Liver (tissue), 9 donors: ENCODE measurements around the gene PCSK6. TPM values are rescaled to one million over a fixed set of nuclear protein-coding genes. Genes with fewer than 3 reads are reported as not detected.

ENCODE experiments used
- DNase-seq: peaks from one replicate; pipeline ENCODE4 v3.0.0-alpha.2; 2017; ENCODE audit warnings: low spot score
- H3K27ac ChIP-seq, 2 donors: one replicate each; pipeline ENCODE4 v1.7.0; 2013; ENCODE audit warnings: inconsistent platforms in 2 of 2, low read length in 2 of 2, control low read depth in 1 of 2, low read depth in 1 of 2, mild to moderate bottlenecking in 1 of 2
- H3K27me3 ChIP-seq, 4 donors: one replicate each; pipeline versions ENCODE4 v1.6.1 to v1.7.0; 2013; ENCODE audit warnings: low read length in 3 of 4, inconsistent platforms in 1 of 4, mild to moderate bottlenecking in 1 of 4, moderate library complexity in 1 of 4; ENCODE audit not compliant: control insufficient read depth in 4 of 4, insufficient read depth in 4 of 4
- H3K36me3 ChIP-seq, 4 donors: one replicate each; pipeline versions ENCODE4 v1.6.1 to v1.7.0; 2013; ENCODE audit warnings: low read length in 3 of 4, mild to moderate bottlenecking in 3 of 4, low read depth in 1 of 4, moderate library complexity in 1 of 4; ENCODE audit not compliant: control insufficient read depth in 4 of 4, insufficient read depth in 3 of 4
- H3K4me1 ChIP-seq, 4 donors: one replicate each; pipeline versions ENCODE4 v1.6.1 to v1.7.0; 2013; ENCODE audit warnings: low read length in 3 of 4, mild to moderate bottlenecking in 3 of 4, moderate library complexity in 1 of 4; ENCODE audit not compliant: control insufficient read depth in 4 of 4, insufficient read depth in 4 of 4
- H3K4me3 ChIP-seq, 3 donors: one replicate each; pipeline versions ENCODE4 v1.6.1 to v1.7.0; 2013; ENCODE audit warnings: low read length in 3 of 3, control low read depth in 1 of 3, low read depth in 1 of 3, mild to moderate bottlenecking in 1 of 3
- H3K9ac ChIP-seq, 2 donors: one replicate each; pipeline ENCODE4 v1.7.0; 2013; ENCODE audit warnings: low read length in 2 of 2, mild to moderate bottlenecking in 2 of 2, moderate library complexity in 2 of 2, control low read depth in 1 of 2, low read depth in 1 of 2
- H3K9me3 ChIP-seq, 4 donors: one replicate each; pipeline versions ENCODE4 v1.6.1 to v1.7.0; 2013; ENCODE audit warnings: low read length in 3 of 4; ENCODE audit not compliant: control insufficient read depth in 4 of 4
- ATF3 ChIP-seq: IDR thresholded peaks from 2 replicates; pipeline ENCODE4 v1.6.1; 2016; ENCODE audit warnings: antibody characterized with exemption
- CTCF ChIP-seq: fragments of 150-350 bp; IDR thresholded peaks from 2 replicates; pipeline ENCODE4 v1.5.1; 2017; ENCODE audit warnings: improper control_type of control experiment, low read depth, low read length; ENCODE audit not compliant: missing input control
- FOXA1 ChIP-seq: IDR thresholded peaks from 2 replicates; pipeline ENCODE4 v1.6.1; 2016; ENCODE audit warnings: antibody characterized with exemption
- GABPA ChIP-seq, 2 donors: IDR thresholded peaks in 1 of 2; conservative IDR thresholded peaks in 1 of 2; 2 replicates each; pipeline ENCODE4 v1.6.1; 2016; ENCODE audit warnings: antibody characterized with exemption in 2 of 2, mild to moderate bottlenecking in 1 of 2, moderate library complexity in 1 of 2
- HNF4A ChIP-seq, 2 donors: conservative IDR thresholded peaks; 2 replicates each; pipeline ENCODE4 v1.6.1; 2016; ENCODE audit warnings: antibody characterized with exemption in 2 of 2, mild to moderate bottlenecking in 2 of 2
- JUND ChIP-seq, 2 donors: IDR thresholded peaks; 2 replicates each; pipeline ENCODE4 v1.6.1; 2016; ENCODE audit warnings: antibody characterized with exemption in 2 of 2
- RAD21 ChIP-seq, 2 donors: IDR thresholded peaks; 2 replicates each; pipeline ENCODE4 v1.6.1; 2016; ENCODE audit warnings: antibody characterized with exemption in 2 of 2, mild to moderate bottlenecking in 2 of 2
- REST ChIP-seq: IDR thresholded peaks from 2 replicates; pipeline ENCODE4 v1.6.1; 2016; ENCODE audit warnings: antibody characterized with exemption, mild to moderate bottlenecking
- SP1 ChIP-seq: IDR thresholded peaks from 2 replicates; pipeline ENCODE4 v1.6.1; 2018; ENCODE audit warnings: antibody characterized with exemption, mild to moderate bottlenecking
- ZBTB33 ChIP-seq: IDR thresholded peaks from 2 replicates; pipeline ENCODE4 v1.6.1; 2016; ENCODE audit warnings: antibody characterized with exemption
- WGBS: extraction: QIAGEN DNeasy Blood & Tissue Kit; methylation state at CpG from one replicate; pipeline ENCODE4 v1.1.7; 2013; 5-methylcytosine and 5-hydroxymethylcytosine counted together
- polyA plus RNA-seq, 2 donors: library from polyadenylated mRNA; stranded (reverse) in 1 of 2; unstranded in 1 of 2; fragments of 200-250 nt in 1 of 2; fragments of >200 nt in 1 of 2; fragmentation: Nextera tagmentation in 1 of 2; extraction: Ambion mirVana in 1 of 2; gene quantifications; one replicate each; pipeline versions ENCODE4 v1.2.1 to v1.2.3, GENCODE V29; 2013 to 2015
- total RNA-seq, 2 donors: library from RNA; depleted of rRNA; stranded (reverse); fragments of >200 nt; gene quantifications; one replicate each; pipeline ENCODE4 v1.2.3, GENCODE V29; 2014
- donor health status: healthy.
- donor health status: healthy.
- donor health status: healthy.
- donor health status: healthy.
- donor health status: healthy.

Gene PCSK6
- total and polyA plus RNA-seq, 4 donors: 94.8 to 398 (median 168) TPM

DNA sequence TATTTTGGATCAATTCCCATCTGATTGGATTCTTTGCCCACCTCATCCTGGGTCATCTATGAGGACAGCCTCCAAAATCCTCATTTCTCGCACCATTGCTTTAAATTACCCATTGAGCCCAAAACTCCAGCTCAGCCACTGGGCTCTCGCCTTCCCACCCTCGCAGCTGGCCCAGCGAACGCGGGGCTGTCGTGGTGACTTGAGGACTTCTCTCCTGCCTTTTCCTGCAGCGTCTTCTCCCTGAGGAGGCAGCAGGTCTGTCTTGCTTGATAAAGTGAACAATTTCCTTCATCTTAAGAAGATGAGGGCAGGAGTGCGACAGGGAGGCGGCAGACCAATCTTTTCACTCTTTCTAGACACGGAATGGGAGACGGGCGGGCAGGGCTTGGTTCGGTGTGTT is 161.5 kb downstream of the PCSK6 start:
- Histone ChIP-seq H3K9ac (no peak overlapping the region), H3K4me3 (no peak overlapping the region), H3K9me3 (no peaks in the 10 kb centered on the region), H3K36me3 (peaks cover 3 to 58% (median 31%) of the 10 kb centered on the region in 4 donors), H3K27me3 (no peaks in the 10 kb centered on the region), H3K4me1 (peaks cover 2 to 32% (median 18%) of the 10 kb centered on the region in 4 donors), H3K27ac (no peak overlapping the region)
- no peak for TF ChIP-seq RAD21 (IDR thresholded peaks at IDR 0.05)
- TF ChIP-seq GABPA (IDR thresholded peaks at IDR 0.05 in 1 of 2, conservative IDR thresholded peaks at IDR 0.05 in 1 of 2): no peak
- WGBS: 94% methylated on average over 14 of the region's 14 CpGs
- DNase-seq: no peak

- no peaks in the 10 kb centered on the region for H3K9me3 ChIP-seq
- H3K36me3 ChIP-seq: peaks cover 5 to 63% (median 33%) of the 10 kb centered on the region in 4 donors
- WGBS: 86% methylated on average over 17 of the region's 17 CpGs
- H3K27me3 ChIP-seq: no peaks in the 10 kb centered on the region
- no peak overlapping the region for H3K27ac ChIP-seq
- H3K9ac ChIP-seq: no peak overlapping the region
- H3K4me1 ChIP-seq: peaks cover 2 to 32% (median 18%) of the 10 kb centered on the region in 4 donors
- no peak for TF ChIP-seq ATF3
- no peak overlapping the region for H3K4me3 ChIP-seq
- no peak for DNase-seq
These were observed 162.3 kb downstream of the PCSK6 start for GRCh38 chr15:101327147-101327740.

- Histone ChIP-seq H3K4me3 (no peak overlapping the region), H3K9me3 (no peaks in the 10 kb centered on the region), H3K36me3 (peaks cover 8 to 65% (median 38%) of the 10 kb centered on the region in 4 donors), H3K27ac (no peak overlapping the region), H3K4me1 (peaks cover 2 to 32% (median 18%) of the 10 kb centered on the region in 4 donors), H3K27me3 (no peaks in the 10 kb centered on the region), H3K9ac (no peak overlapping the region)
- DNase-seq: no peak
- TF ChIP-seq SP1: no peak
- TF ChIP-seq ZBTB33: no peak
- TF ChIP-seq CTCF: no peak
- no peak for TF ChIP-seq GABPA (IDR thresholded peaks at IDR 0.05 in 1 of 2, conservative IDR thresholded peaks at IDR 0.05 in 1 of 2)
- no peak for TF ChIP-seq HNF4A (conservative IDR thresholded peaks at IDR 0.05)
- no peak for TF ChIP-seq FOXA1
- TF ChIP-seq JUND (IDR thresholded peaks at IDR 0.05): no peak
- no peak for TF ChIP-seq ATF3
- no peak for TF ChIP-seq REST
- 89% methylated on average over 21 of the region's 21 CpGs for WGBS
These were observed 162.9 kb downstream of the PCSK6 start for GRCh38 chr15:101326462-101327146.
